HEK293 (cell line): Measurements from ENCODE around the gene GABBR2.

ENCODE experiments used
- CTCF ChIA-PET: fragments of 350-600 bp; formaldehyde crosslinking; extraction: SDS; loops from one replicate; lab custom pipeline; 2021; ENCODE audit warnings: antibody characterized with exemption; lab: Yijun Ruan, JAX
- POLR2A ChIA-PET: fragments of 300-600 bp; formaldehyde crosslinking; extraction: SDS; loops from one replicate; lab custom pipeline; 2020; ENCODE audit warnings: antibody characterized with exemption, inconsistent platforms; lab: Yijun Ruan, JAX
- H3K27ac ChIP-seq: fragments of 200-500 bp; sonication (Bioruptor generic); 2 replicates; pipeline ENCODE4 v1.5.1; 2014; ENCODE audit warnings: low read depth, low read length, control low read depth, inconsistent platforms; ENCODE audit errors: extremely low read depth
- H3K36me3 ChIP-seq, 2 experiments: fragments of 200-500 bp in 1 of 2; sonication (Bioruptor generic) in 1 of 2; 1 replicate in 1 of 2; 2 replicates in 1 of 2; pipeline ENCODE4 v1.5.1; 2014 to 2017; ENCODE audit warnings: inconsistent platforms in 2 of 2, low read length in 2 of 2; ENCODE audit not compliant: control insufficient read depth in 2 of 2, insufficient read depth in 1 of 2
- H3K4me1 ChIP-seq: fragments of 200-500 bp; sonication (Bioruptor generic); 2 replicates; pipeline ENCODE4 v1.5.1; 2014; ENCODE audit warnings: mild to moderate bottlenecking, low read length, inconsistent platforms; ENCODE audit not compliant: control insufficient read depth, insufficient read depth
- H3K4me3 ChIP-seq: 2 replicates; pipeline ENCODE4 v1.5.1; 2011; ENCODE audit warnings: low read depth, mild to moderate bottlenecking, control low read depth, low read length, moderate library complexity
- H3K9me3 ChIP-seq: fragments of 200-500 bp; sonication (Bioruptor generic); 2 replicates; pipeline ENCODE4 v1.5.1; 2014; ENCODE audit warnings: low read depth, low read length, inconsistent platforms; ENCODE audit not compliant: control insufficient read depth, insufficient read depth
- INSM2 ChIP-seq: fragments of 450-650 bp; formaldehyde crosslinking; IDR thresholded peaks from 2 replicates; pipeline ENCODE4 v1.5.1; 2016; ENCODE audit warnings: missing biosample characterization, missing genetic modification characterization
- REST ChIP-seq: fragments of 450-650 bp; formaldehyde crosslinking; IDR thresholded peaks from 2 replicates; pipeline ENCODE4 v1.5.1; 2016; ENCODE audit warnings: missing biosample characterization, missing genetic modification characterization
- ZBTB17 ChIP-seq: fragments of 450-650 bp; formaldehyde crosslinking; IDR thresholded peaks from 2 replicates; pipeline ENCODE4 v1.5.1; 2016; ENCODE audit warnings: missing biosample characterization, missing genetic modification characterization
- ZNF114 ChIP-seq: fragments of 450-650 bp; formaldehyde crosslinking; IDR thresholded peaks from 2 replicates; pipeline ENCODE4 v1.5.0; 2017; ENCODE audit warnings: missing biosample characterization, missing genetic modification characterization
- ZNF140 ChIP-seq: fragments of 450-650 bp; formaldehyde crosslinking; IDR thresholded peaks from 2 replicates; pipeline ENCODE4 v1.5.1; 2016; ENCODE audit warnings: missing biosample characterization, missing genetic modification characterization
- ZNF169 ChIP-seq: fragments of 450-650 bp; formaldehyde crosslinking; IDR thresholded peaks from 2 replicates; pipeline ENCODE4 v1.5.1; 2016; ENCODE audit warnings: missing biosample characterization, missing genetic modification characterization
- ZNF449 ChIP-seq: fragments of 450-650 bp; formaldehyde crosslinking; IDR thresholded peaks from 2 replicates; pipeline ENCODE4 v1.5.1; 2017; ENCODE audit warnings: missing biosample characterization, mild to moderate bottlenecking, missing genetic modification characterization, moderate library complexity
- ZNF473 ChIP-seq: fragments of 450-650 bp; formaldehyde crosslinking; IDR thresholded peaks from 2 replicates; pipeline ENCODE4 v1.5.1; 2017; ENCODE audit warnings: missing biosample characterization, missing genetic modification characterization
- ZNF513 ChIP-seq: fragments of 450-650 bp; IDR thresholded peaks from 2 replicates; pipeline ENCODE4 v1.5.1; 2018; ENCODE audit warnings: missing biosample characterization, missing genetic modification characterization
- ZNF560 ChIP-seq: fragments of 450-650 bp; formaldehyde crosslinking; IDR thresholded peaks from 2 replicates; pipeline ENCODE4 v1.5.1; 2017; ENCODE audit warnings: missing biosample characterization, missing genetic modification characterization, borderline replicate concordance
- ZNF692 ChIP-seq: fragments of 450-650 bp; formaldehyde crosslinking; IDR thresholded peaks from 2 replicates; pipeline ENCODE4 v1.5.1; 2016; ENCODE audit warnings: missing biosample characterization, missing genetic modification characterization
- ZSCAN5A ChIP-seq: fragments of 450-650 bp; formaldehyde crosslinking; IDR thresholded peaks from 2 replicates; pipeline ENCODE4 v1.5.1; 2016; ENCODE audit warnings: missing biosample characterization, missing genetic modification characterization

The GABBR2 gene

GRCh38 chr9:98694943-98695342, 13.8 kb downstream of the GABBR2 start (continued):
- TF ChIP-seq ZNF692 (tag by site-specific recombination) (no peak), ZSCAN5A (tag by site-specific recombination) (no peak), ZBTB17 (no peak)

- TF ChIP-seq ZNF560 = no peak
- TF ChIP-seq ZNF473 (tag by site-specific recombination) = no peak
- TF ChIP-seq ZNF140 (tag by site-specific recombination) = no peak
- no peak for TF ChIP-seq ZNF169 (tag by site-specific recombination)
- TF ChIP-seq ZNF114 (tag by site-specific recombination) = no peak
- TF ChIP-seq ZNF513 (tag by site-specific recombination) = no peak
- TF ChIP-seq ZNF449 (tag by site-specific recombination) = no peak
- TF ChIP-seq REST (tag by site-specific recombination) = no peak
- no peak for TF ChIP-seq INSM2 (tag by site-specific recombination)
- Histone ChIP-seq H3K27ac (no peak overlapping the region), H3K4me3 (no peak overlapping the region), H3K4me1 (no peaks in the 10 kb centered on the region), H3K9me3 (no peaks in the 10 kb centered on the region), H3K36me3 (no peaks in the 10 kb centered on the region)
- POLR2A ChIA-PET = interaction anchor here (0.7 kb wide), 1 partner anchor 8 kb away, joined by 3 read pairs; no protein-coding TSS in a partner anchor
- CTCF ChIA-PET = interaction anchor here (1.1 kb wide), 1 partner anchor 50 kb away, joined by 3 read pairs; no protein-coding TSS in a partner anchor
Measured at GRCh38 chr9:98692392-98692791, 16.3 kb downstream of the GABBR2 start.
